NCI-H82 treated with DMSO at 0.1 percent for 48 hours (cell line): ENCODE results near the gene GHRL.

Source experiments
- DNase-seq: peaks from one replicate; lab custom pipeline; 2025; ENCODE audit not compliant: unreplicated experiment; lab: John Stamatoyannopoulos, UW

GHRL gene

DNA sequence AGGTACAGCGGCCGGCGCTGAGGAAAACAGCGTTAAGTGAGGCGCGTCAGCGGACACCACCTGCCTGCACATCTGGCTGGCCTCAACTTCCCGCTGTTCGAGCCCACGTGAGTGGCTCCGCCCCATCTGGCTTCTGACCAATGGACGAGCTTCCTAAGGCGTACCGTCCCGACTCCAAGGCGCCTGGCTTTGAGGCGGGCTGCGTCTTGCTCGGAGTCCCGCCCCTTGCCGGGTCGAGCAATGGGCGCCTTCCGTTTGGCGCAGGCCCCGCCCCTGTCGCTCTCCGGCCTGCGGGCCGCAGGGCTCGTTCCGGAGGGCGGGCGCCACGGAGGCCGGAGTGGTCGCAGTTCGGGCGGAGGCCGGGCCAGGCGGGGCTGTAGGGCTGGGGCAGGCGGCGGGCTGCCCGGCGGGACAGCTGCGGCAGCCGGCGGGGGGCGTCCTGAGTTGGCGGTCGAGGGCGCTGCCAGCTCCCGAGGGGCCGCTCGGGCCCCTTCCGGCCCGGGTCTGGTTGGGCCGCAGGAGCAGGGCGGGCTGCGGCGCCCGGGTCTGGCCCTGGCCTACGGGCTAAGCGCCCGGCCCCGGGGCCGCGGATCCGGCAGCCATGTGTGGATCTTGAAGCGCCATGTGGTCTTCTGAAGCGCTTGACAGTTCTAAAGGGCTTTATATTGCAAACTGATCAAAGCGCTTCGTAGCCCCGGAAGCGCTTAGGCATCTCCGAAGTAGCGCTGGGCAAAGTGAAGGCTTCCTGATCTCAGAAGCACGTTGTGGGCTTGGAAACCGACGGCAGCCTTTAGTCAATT lies 44.4 kb downstream of the GHRL start, which contains the start of gene TATDN2:
Gene TATDN2, plus strand, starts transcription at position 276 of the 800 bp plus-strand sequence. CDS start 742 bp downstream, outside the sequence.
- DNase-seq, result peak; percentile 75

GRCh38 chr3:10247679-10248183 lies 45.0 kb downstream of the GHRL start:
- DNase-seq, result no peak

DNA sequence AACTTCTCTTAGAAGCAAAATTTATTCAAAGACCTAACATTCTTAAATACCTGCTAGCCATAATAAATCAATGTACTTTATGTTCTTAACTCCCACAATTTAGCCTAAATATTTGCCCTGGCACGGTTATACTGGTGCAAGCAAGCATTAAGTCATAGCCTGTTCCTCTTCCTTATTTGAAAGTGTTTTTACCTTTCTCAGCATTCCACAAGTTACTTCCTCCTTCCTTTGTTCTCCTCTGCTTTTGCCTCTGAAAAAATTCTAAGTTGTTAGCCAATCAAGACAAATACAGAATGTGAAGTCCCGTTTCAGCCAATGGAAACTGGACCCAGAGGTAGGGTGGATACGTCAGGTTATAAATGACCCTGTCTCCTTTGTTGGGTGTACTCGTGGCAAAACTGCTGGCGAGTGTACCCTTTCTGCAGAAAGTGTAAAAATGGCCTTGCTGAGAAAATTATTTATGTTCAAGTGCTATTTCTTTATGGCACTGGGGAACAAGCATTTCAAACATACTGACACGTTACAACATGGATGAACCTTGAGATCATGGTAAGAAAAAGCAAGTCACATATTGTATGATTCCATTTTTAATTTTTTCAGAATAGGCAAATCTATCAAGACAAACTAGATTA lies 47.5 kb downstream of the GHRL start:
- no peak for DNase-seq

DNA sequence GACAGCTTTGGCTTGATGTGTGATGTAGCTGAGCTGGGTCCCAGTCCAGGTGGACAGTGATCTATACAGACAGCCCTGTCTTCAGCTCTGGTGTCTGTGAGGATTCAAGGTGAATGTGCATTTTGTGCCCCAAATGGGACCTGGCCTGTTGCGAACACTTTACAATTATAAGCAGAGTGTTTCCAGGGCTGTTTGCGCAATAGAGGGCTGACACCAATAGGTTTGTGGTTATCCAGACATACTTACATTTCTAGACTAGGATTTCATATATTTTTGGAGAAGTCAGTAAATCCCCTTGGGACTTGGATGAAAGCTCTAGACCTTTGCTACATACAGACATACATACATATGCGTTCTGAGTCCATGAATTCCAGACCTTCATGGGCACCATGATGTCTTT lies 48.7 kb downstream of the GHRL start:
- DNase-seq, result no peak

DNA sequence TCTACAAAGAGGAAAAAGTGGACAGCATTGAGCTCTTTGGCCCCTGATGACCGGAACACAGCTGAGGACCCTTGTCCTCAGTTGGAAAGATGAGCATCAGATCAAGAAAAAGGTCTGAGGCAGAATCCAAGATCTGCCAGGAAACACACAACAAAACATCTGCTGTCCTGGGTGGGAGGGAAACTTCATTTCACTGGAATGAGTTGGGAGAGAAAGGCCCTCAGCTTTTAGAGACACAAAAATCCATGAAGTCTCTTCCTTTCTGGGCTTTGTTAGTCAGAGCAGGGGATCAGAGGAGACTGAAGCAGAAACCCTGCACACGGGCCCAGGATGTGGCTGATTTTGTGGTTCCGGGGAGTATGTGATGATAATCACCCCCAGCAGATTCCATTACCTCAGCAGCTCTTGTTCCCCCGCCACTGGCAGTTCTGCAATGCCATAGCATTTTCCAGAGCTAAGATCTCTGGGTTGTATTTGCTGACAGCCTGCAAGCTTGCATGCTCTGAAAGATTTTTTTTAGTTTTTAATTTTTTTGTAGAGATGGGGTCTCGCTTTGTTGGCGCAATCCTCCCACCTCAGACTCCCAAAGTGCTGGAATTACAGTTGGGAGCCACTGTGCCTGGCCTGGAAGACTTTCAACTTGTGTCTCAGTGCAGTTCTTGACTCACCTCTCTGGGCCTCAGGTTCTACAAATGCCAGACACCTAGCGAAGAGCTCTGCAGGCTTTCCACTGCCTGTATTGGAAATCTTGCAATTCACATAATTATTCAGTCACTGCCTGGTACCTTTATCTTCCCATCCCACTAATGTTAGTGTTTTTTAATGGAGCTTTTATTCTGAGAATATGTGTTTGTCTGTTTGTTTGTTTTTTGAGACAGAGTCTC lies 50.3 kb downstream of the GHRL start:
- DNase-seq, result no peak

DNA sequence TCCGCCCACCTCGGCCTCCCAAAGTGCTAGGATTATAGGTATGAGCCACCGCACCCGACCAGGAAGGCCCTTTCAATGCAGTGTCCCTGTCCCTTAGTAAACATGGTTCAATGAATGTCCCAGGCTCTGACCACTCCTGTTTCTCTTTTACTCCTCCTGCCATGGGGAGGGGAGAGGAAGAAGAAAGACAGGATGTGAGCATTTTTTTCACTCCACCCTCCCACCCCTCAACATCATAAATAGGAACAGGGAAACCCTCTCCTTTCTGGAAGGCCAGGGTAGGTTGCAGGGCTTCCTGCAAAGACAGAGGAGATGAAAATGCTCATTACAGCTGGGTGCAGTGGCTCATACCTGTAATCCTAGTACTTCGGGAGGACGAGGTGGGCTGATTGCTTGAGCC lies 51.9 kb downstream of the GHRL start:
- DNase-seq, result no peak

GRCh38 chr3:10238345-10239183 lies 54.2 kb downstream of the GHRL start:
- DNase-seq, result no peak
